Karpas-422 (cell line): ENCODE data around the gene ZNF575. TPM values are rescaled to one million over a fixed set of nuclear protein-coding genes. Genes with fewer than 3 reads are reported as not detected.
A peak's percentile ranks its signal among the peaks of the same experiment; 100 is the strongest.

Source experiments
- DNase-seq: peaks from one replicate; pipeline ENCODE4 v3.0.0-alpha.2; 2015
- H2AFZ ChIP-seq: fragments of 200-600 bp; sonication (generic); 2 replicates; pipeline ENCODE4 v1.6.1; 2014; ENCODE audit warnings: antibody characterized with exemption, low read length, mixed read lengths
- H3K27ac ChIP-seq: fragments of 200-600 bp; sonication (generic); 2 replicates; pipeline ENCODE4 v1.5.1; 2014; ENCODE audit warnings: mild to moderate bottlenecking, low read length, moderate library complexity
- H3K27me3 ChIP-seq: fragments of 200-600 bp; sonication (generic); 2 replicates; pipeline ENCODE4 v1.6.1; 2014; ENCODE audit warnings: low read length, mixed read lengths
- H3K36me3 ChIP-seq: fragments of 200-600 bp; sonication (generic); 2 replicates; pipeline ENCODE4 v1.6.1; 2014; ENCODE audit warnings: low read length, mixed read lengths; ENCODE audit not compliant: insufficient read depth
- H3K4me1 ChIP-seq: fragments of 200-600 bp; sonication (generic); 2 replicates; pipeline ENCODE4 v1.6.1; 2014; ENCODE audit warnings: mild to moderate bottlenecking, low read length, mixed read lengths
- H3K4me2 ChIP-seq: fragments of 200-600 bp; sonication (generic); 2 replicates; pipeline ENCODE4 v1.6.1; 2014; ENCODE audit warnings: low read length, low read depth, mild to moderate bottlenecking; ENCODE audit not compliant: poor library complexity, severe bottlenecking
- H3K4me3 ChIP-seq: fragments of 200-600 bp; sonication (generic); 2 replicates; pipeline ENCODE4 v1.5.1; 2014; ENCODE audit warnings: mild to moderate bottlenecking, antibody characterized with exemption, low read length, mixed read lengths
- H3K79me2 ChIP-seq: fragments of 200-600 bp; sonication (generic); 2 replicates; pipeline ENCODE4 v1.6.1; 2014; ENCODE audit warnings: mild to moderate bottlenecking, low read length, mixed read lengths
- H3K9ac ChIP-seq: fragments of 200-600 bp; sonication (generic); 2 replicates; pipeline ENCODE4 v1.6.0; 2014; ENCODE audit warnings: low read length
- H3K9me2 ChIP-seq: fragments of 200-600 bp; sonication (generic), shearing (Covaris generic); replicated peaks from 2 replicates; pipeline ENCODE4 v1.6.0; 2014; ENCODE audit warnings: mild to moderate bottlenecking, low read length, moderate library complexity; ENCODE audit not compliant: insufficient read depth
- H3K9me3 ChIP-seq: fragments of 300-700, 200-600 bp; sonication (generic); 2 replicates; pipeline ENCODE4 v1.6.1; 2014; ENCODE audit warnings: low read length, mixed read lengths
- H4K20me1 ChIP-seq: fragments of 200-600 bp; sonication (generic); 2 replicates; pipeline ENCODE4 v1.6.1; 2014; ENCODE audit warnings: mild to moderate bottlenecking, antibody characterized with exemption, low read length, low read depth; ENCODE audit not compliant: insufficient read depth
- total RNA-seq: library from RNA; depleted of rRNA; stranded (reverse); fragments of >200 nt; shearing (Covaris generic); gene quantifications from 2 replicates; pipeline ENCODE4 v1.2.3, GENCODE V29; 2014; ENCODE audit warnings: low replicate concordance

The ZNF575 gene
- total RNA-seq, 1 experiment from 2014 or later, result 0.34 TPM

DNA sequence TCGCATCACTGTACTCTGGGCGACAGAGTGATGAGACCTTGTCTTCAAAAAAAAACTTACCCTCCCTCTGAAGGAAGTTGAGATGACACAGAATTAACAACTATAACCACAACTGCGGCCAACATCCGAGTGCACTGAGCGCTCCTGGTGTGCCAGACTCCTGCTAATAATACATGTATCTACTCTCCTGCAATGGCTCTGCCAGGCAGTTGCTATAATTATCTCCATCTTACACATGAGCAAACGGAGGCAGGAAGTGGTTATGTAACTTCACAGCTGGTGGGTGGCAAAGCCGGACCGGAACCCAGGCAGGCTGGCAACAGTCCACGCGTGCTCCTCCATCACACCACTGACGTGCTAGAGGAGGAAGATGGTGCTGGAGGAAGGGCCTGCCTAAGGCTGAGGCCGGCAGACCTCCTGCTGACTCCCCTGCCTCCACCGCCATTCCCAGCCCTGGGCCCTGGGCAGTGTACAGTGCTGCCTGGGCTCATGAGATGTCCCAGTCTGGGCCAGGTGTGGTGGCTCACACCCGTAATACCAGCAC lies 29.8 kb downstream of the ZNF575 start:
- no peak for DNase-seq
- Histone ChIP-seq H2AFZ (no peak overlapping the region), H3K27me3 (no peaks in the 10 kb centered on the region), H3K9me2 (no peaks in the 10 kb centered on the region), H3K4me3 (no peak overlapping the region), H4K20me1 (no peaks in the 10 kb centered on the region), H3K9ac (no peak overlapping the region), H3K36me3 (peaks cover 2% of the 10 kb centered on the region; the same call in 1 of the 2 replicates), H3K79me2 (peaks cover 29% of the 10 kb centered on the region), H3K27ac (no peak overlapping the region), H3K9me3 (no peaks in the 10 kb centered on the region), H3K4me1 (peaks cover 5% of the 10 kb centered on the region), H3K4me2 (no peak overlapping the region)

DNA sequence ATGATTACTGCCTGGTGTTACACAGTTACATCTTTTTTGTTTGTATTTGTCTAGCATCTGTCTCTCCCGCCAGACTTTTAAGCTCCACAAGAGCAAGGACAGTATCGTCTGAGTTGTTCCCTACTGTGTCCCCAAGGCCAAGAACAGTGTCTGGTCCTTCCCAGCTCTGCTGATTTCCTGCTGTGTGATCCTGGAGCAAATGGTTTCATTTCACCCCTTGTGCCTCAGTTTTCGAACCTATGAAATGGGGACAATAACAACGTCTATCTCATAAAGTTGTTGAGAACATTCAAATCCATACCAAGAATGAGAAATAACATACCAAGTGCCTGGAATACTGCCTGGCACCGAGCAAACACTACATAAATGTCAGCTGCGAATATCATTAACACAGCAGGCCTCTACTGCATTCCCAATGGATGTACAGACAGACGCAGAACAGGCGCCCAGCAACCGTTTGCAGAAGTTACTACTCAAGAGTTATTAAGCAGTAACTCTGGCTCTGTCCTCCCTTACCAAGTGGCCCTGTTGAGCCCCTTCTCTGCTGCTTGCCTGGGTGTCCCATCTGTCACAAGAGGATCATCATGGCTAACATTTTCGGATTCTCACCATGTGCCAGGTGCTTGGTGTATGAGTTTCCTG lies 30.9 kb downstream of the ZNF575 start:
- no peak for DNase-seq
- no peak overlapping the region for H3K27ac ChIP-seq
- no peaks in the 10 kb centered on the region for H3K9me3 ChIP-seq
- H4K20me1 ChIP-seq, result no peaks in the 10 kb centered on the region
- H3K4me1 ChIP-seq, result peaks cover 5% of the 10 kb centered on the region
- H3K79me2 ChIP-seq, result peaks cover 29% of the 10 kb centered on the region
- no peaks in the 10 kb centered on the region for H3K27me3 ChIP-seq
- H3K36me3 ChIP-seq, result peaks cover 2% of the 10 kb centered on the region; the same call in 1 of the 2 replicates
- no peak overlapping the region for H3K9ac ChIP-seq
- H2AFZ ChIP-seq, result no peak overlapping the region
- no peaks in the 10 kb centered on the region for H3K9me2 ChIP-seq
- H3K4me2 ChIP-seq, result no peak overlapping the region
- no peak overlapping the region for H3K4me3 ChIP-seq

DNA sequence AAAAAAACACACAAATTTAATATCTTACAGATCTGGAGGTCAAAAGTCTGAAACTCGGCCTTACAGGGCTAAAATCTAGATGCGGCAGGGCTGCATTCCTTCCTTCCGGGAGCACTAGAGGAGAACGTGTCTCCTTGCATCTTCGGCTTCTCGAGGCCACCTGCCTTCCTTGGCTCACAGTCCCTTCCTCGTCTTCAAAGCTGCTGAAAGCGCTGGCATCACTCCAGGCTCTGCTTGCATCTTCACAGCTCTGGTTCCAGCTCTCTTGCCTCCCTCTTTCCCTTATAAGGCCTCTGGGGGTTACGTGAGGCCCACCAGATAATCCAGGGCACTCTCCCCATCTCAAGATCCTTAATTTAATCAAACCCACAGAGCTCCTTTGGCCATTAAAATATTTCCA lies 31.8 kb downstream of the ZNF575 start:
- H3K4me1 ChIP-seq, result peaks cover 5% of the 10 kb centered on the region
- H3K4me3 ChIP-seq, result no peak overlapping the region
- H3K9me2 ChIP-seq, result no peaks in the 10 kb centered on the region
- H4K20me1 ChIP-seq, result no peaks in the 10 kb centered on the region
- no peak overlapping the region for H2AFZ ChIP-seq
- H3K27ac ChIP-seq, result no peak overlapping the region
- H3K27me3 ChIP-seq, result no peaks in the 10 kb centered on the region
- DNase-seq, result no peak
- no peak overlapping the region for H3K9ac ChIP-seq
- peaks cover 35% of the 10 kb centered on the region for H3K79me2 ChIP-seq
- H3K36me3 ChIP-seq, result no peaks in the 10 kb centered on the region
- H3K9me3 ChIP-seq, result no peaks in the 10 kb centered on the region
- H3K4me2 ChIP-seq, result no peak overlapping the region

DNA sequence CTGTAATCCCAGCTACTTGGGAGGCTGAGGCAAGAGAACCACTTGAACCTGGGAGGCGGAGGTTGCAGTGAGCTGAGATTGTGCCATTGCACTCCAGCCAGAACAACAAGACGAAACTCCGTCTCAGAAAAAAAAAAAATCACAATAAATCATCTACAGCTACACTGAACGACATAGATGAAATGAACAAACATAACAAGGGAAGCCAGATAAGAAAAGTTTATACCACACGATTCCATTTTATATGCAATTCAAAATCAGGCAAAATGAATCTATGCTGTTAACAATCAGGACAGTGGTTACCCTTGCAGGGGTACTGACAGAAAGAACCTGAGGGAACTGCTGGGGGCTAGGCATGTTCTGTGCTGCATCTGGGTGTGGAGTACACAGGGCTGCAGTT lies 36.7 kb downstream of the ZNF575 start:
- no peak overlapping the region for H3K27ac ChIP-seq
- no peak overlapping the region for H3K4me2 ChIP-seq
- no peaks in the 10 kb centered on the region for H3K36me3 ChIP-seq
- peaks cover 4% of the 10 kb centered on the region for H3K4me1 ChIP-seq
- H3K9me3 ChIP-seq, result no peaks in the 10 kb centered on the region
- no peak overlapping the region for H3K9ac ChIP-seq
- H2AFZ ChIP-seq, result no peak overlapping the region
- no peaks in the 10 kb centered on the region for H3K27me3 ChIP-seq
- H3K4me3 ChIP-seq, result no peak overlapping the region
- no peaks in the 10 kb centered on the region for H3K9me2 ChIP-seq
- no peak for DNase-seq
- H4K20me1 ChIP-seq, result no peaks in the 10 kb centered on the region
- H3K79me2 ChIP-seq, result peaks cover 58% of the 10 kb centered on the region

DNA sequence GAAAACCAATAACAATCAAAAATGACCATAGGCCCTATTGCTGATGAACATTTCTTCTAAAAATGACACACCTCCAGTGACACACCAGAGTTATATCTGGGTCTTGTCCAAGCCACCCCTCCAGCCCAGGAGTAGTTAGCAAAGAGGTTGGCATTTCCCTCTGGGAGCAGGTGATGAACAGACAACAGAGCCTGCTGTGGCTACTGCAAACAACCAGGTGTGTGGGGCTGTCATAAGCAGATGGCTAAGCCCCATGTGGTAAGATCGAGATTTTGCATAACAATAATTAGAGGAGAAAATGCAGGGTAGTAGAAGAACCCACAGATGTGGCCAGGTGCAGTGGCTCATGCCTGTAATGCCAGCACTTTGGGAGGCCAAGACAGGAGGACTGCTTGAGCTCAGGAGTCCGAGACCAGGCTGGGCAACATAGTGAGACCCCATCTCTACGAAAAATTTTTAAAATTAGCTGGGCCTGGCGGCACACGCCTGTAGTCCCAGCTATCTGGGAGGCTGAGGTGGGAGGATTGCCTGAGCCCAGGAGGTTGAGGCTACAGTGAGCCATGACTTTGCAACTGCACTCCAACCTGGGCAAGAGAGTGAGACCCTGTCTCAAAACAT lies 37.3 kb downstream of the ZNF575 start:
- H3K9ac ChIP-seq, result no peak overlapping the region
- H3K4me1 ChIP-seq, result peaks cover 5% of the 10 kb centered on the region
- H3K27ac ChIP-seq, result no peak overlapping the region
- H3K9me2 ChIP-seq, result no peaks in the 10 kb centered on the region
- H4K20me1 ChIP-seq, result no peaks in the 10 kb centered on the region
- H3K79me2 ChIP-seq, result peaks cover 58% of the 10 kb centered on the region
- no peak overlapping the region for H2AFZ ChIP-seq
- no peaks in the 10 kb centered on the region for H3K36me3 ChIP-seq
- DNase-seq, result no peak
- H3K27me3 ChIP-seq, result no peaks in the 10 kb centered on the region
- no peak overlapping the region for H3K4me3 ChIP-seq
- H3K9me3 ChIP-seq, result no peaks in the 10 kb centered on the region
- no peak overlapping the region for H3K4me2 ChIP-seq

DNA sequence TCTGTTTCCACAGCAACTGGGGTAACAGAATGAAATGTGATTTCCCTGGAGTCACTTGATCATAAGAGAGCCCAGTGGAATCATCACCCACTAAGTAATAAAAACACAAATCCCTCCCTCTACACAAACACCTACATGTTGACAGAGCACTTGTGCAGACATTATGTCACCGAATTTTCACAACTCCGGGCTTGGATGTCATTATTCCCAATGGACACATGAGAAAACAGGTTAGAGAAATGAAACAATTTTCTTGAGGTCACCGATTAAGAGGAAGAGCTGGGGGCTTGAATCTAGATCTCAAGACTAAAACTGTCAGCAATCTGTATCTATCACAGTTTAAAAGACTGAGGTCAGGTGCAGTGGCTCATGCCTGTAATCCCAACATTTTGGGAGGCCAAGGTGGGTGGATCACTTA lies 39.2 kb downstream of the ZNF575 start:
- no peaks in the 10 kb centered on the region for H4K20me1 ChIP-seq

DNA sequence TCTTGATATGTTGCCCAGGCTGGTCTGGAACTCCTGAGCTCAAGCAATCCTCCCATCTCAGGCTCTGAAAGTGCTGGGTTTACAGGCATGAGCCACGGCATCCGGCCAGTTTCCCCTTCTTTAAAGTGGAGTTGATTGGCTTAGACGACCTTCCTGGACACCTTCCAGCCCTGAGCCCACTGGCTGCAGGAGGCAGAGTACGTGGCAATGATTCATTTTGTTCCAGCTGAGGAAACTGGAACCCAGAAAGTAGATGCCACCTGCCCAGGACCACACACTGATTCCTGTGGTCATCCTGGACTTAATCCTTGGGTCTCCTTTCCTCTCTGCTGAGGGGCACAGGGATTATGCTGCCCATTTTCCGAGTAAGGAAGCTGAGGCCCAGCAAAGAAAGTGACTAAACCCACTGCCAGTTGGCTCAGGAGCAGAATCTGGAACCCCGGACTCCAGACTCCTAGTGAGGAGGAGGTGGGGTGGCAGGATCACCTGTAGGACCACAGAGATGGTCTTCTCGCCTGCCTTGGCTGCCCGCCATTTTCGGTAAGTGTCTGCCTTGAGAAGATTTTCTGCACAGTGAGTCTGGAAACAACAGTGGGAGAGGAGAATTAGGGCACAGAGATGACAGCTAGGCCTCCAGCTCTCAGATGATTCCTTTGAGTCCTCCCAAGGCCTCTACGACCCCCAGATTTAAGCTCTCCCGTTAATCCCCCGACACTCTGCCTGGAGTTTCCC lies 41.6 kb downstream of the ZNF575 start:
- Histone ChIP-seq H3K4me3 (peak overlapping the region; percentile 88), H2AFZ (0 out of 2 replicates have a peak overlapping the region, but pooled peaks have one; percentile 55), H3K9me3 (no peaks in the 10 kb centered on the region), H3K9ac (peak overlapping the region; percentile 96), H3K9me2 (no peaks in the 10 kb centered on the region), H3K27me3 (no peaks in the 10 kb centered on the region), H4K20me1 (no peaks in the 10 kb centered on the region), H3K27ac (peak overlapping the region; percentile 30; the same call in 1 of the 2 replicates), H3K36me3 (no peaks in the 10 kb centered on the region), H3K4me1 (peaks cover 10% of the 10 kb centered on the region), H3K4me2 (peak overlapping the region; percentile 98), H3K79me2 (peaks cover 44% of the 10 kb centered on the region)
- DNase-seq, result peak; percentile 55

More for the DNA sequence above, 39.2 kb downstream of the ZNF575 start:
- Histone ChIP-seq H3K4me2 (no peak overlapping the region), H3K9ac (no peak overlapping the region), H3K27me3 (no peaks in the 10 kb centered on the region), H3K9me2 (no peaks in the 10 kb centered on the region), H2AFZ (no peak overlapping the region), H3K4me3 (no peak overlapping the region), H3K36me3 (no peaks in the 10 kb centered on the region), H3K27ac (no peak overlapping the region), H3K79me2 (peaks cover 51% of the 10 kb centered on the region), H3K4me1 (peaks cover 10% of the 10 kb centered on the region), H3K9me3 (no peaks in the 10 kb centered on the region)
- DNase-seq, result no peak
